IPS DF 19.7 (cell line): ENCODE results near the gene TMEM33.

Experiments used
- DNase-seq: peaks from one replicate; pipeline ENCODE4 v3.0.0-alpha.2; 2013; ENCODE audit warnings: low read depth, low spot score

Gene TMEM33

GRCh38 chr4:41939016-41939626 lies 3.9 kb downstream of the TMEM33 start:
- DNase-seq = no peak

- DNase-seq = no peak
Measured at GRCh38 chr4:41940834-41941233, 5.6 kb downstream of the TMEM33 start.

GRCh38 chr4:41943506-41943905 lies 8.3 kb downstream of the TMEM33 start:
- DNase-seq = no peak

GRCh38 chr4:41944089-41944488 lies 8.9 kb downstream of the TMEM33 start:
- no peak for DNase-seq

GRCh38 chr4:41949531-41949930 lies 14.3 kb downstream of the TMEM33 start:
- DNase-seq = no peak

- DNase-seq = no peak
Measured at GRCh38 chr4:41957634-41958033, 22.4 kb downstream of the TMEM33 start.

GRCh38 chr4:41963105-41963504 lies 27.9 kb downstream of the TMEM33 start:
- DNase-seq = no peak

- DNase-seq = no peak
Measured at GRCh38 chr4:41964401-41964800, 29.2 kb downstream of the TMEM33 start.

- no peak for DNase-seq
Measured at GRCh38 chr4:41967392-41967791, 32.2 kb downstream of the TMEM33 start.

GRCh38 chr4:41969671-41970070 lies 34.4 kb downstream of the TMEM33 start:
- no peak for DNase-seq

GRCh38 chr4:41975341-41975740 lies 40.1 kb downstream of the TMEM33 start:
- no peak for DNase-seq

GRCh38 chr4:41976775-41977516 lies 41.7 kb downstream of the TMEM33 start:
- no peak for DNase-seq

GRCh38 chr4:41977709-41978108 lies 42.5 kb downstream of the TMEM33 start:
- no peak for DNase-seq

- no peak for DNase-seq
Measured at GRCh38 chr4:41981456-41981855, 46.2 kb downstream of the TMEM33 start, which contains the start of gene DCAF4L1. DCAF4L1 (plus strand) TSS chr4:41981756; CDS start chr4:41981793, 37 bp downstream.

- DNase-seq = no peak
Measured at GRCh38 chr4:41982716-41983115, 47.5 kb downstream of the TMEM33 start.

GRCh38 chr4:41985151-41985550 lies 49.9 kb downstream of the TMEM33 start:
- no peak for DNase-seq

- no peak for DNase-seq
Measured at GRCh38 chr4:41989994-41990364, 54.8 kb downstream of the TMEM33 start.

- DNase-seq = peak; percentile 89
Measured at GRCh38 chr4:41990365-41991111, 55.3 kb downstream of the TMEM33 start, which contains the start of gene SLC30A9. SLC30A9 (plus strand) TSS chr4:41990530; CDS start chr4:41990652, 122 bp downstream.

- no peak for DNase-seq
Measured at GRCh38 chr4:41991916-41992767, 56.9 kb downstream of the TMEM33 start.

GRCh38 chr4:41992967-41993857 lies 58.0 kb downstream of the TMEM33 start:
- no peak for DNase-seq
